HG03108 (cell line): ENCODE measurements around the gene SLC25A21.

Experiments used
- ATAC-seq: cut with Tn5 transposase; IDR thresholded peaks from one replicate; pipeline ENCODE4 v1.9.1; 2021; ENCODE audit warnings: moderate library complexity; ENCODE audit not compliant: unreplicated experiment

The SLC25A21 gene

DNA sequence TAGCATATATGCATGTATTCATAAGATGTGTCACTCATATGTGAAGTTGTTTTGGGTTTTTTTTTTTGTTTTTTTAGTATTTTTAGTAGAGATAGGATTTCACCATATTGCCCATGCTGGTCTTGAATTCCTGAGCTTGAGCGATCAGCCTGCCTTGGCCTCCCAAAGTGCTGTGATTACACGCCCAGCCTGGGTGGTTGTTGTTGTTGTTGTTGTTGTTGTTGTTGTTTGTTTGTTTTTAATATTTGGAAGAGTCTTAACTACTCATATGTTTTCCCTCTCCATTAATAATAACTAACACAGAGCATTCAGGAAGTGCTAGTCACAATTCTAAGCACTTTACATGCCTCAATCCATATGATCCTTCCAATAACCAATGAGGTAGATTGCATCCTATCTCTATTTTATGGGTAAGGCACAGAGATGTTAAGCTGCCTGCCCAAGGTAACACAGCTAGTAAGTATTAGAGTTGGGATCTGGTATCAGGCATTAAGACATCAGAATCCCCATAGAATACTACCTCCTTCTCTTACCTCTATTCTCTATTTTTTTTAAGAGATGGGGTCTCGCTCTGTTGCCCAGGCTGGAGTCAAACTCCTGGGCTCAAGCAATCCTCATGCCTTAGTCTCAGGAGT lies 27.6 kb downstream of the SLC25A21 start:
- ATAC-seq: no peak

DNA sequence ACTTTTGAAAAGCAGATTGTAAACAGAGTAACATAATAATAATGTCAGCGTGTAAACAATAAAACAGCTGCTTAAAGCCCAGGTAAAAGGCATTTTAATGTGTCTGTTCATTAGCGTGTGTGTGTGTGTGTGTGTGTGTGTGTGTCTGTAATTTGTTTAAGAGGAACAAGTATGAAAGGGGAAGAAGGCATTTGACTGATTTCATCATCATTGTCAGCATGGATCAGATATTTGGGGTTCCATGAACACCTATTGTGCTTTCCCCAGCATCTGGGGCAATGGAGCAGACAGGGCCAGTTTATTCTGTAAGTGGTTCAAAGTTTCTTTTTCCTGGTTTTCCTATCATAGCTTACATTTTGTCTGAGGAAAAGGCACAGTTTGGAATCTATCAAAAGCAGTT lies 28.9 kb downstream of the SLC25A21 start:
- ATAC-seq: no peak

DNA sequence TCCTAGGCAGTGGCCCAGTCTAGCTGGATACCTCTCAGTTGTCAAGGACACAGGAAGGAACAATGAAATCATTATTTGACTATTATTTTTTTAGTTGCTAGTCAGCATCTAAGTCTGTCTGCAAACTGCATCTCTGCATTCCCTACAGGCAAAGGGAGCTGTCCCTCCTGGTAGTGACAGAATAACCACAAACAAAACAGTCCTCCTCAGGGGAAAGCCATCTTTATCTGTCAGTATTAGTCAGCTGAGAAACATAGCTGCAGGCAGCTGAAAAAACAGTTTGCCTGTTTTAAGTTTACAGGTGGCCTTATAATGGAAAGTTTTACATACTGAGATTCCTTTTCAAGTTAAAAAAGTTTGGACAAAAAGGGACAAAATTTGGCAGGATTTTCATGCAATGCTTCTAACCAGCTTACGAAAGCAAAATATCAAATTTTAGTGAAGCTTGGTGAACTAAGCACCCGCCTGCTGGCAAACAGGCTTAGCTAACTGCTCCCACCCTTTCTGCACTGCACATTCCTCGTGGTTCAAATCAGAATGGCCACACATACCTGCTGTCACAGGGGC lies 29.5 kb downstream of the SLC25A21 start:
- no peak for ATAC-seq

DNA sequence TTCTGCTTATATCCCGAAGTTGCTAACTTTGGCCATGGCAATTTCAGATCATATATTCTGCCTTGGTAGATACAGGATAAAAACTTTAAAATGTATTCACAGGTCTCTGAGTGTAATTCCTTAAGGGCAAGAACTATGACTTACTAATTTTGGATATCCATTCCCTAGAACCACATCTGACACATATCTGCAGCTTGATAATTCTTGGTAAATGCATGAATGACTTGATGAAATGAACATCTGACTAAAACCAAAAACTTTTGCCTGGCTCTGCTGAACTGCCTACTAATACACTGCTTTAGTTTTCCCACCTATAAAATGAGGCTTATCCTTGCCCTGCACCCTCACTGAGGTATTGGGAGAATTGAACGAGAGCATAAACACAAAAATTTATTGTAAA lies 32.2 kb downstream of the SLC25A21 start:
- ATAC-seq: no peak

DNA sequence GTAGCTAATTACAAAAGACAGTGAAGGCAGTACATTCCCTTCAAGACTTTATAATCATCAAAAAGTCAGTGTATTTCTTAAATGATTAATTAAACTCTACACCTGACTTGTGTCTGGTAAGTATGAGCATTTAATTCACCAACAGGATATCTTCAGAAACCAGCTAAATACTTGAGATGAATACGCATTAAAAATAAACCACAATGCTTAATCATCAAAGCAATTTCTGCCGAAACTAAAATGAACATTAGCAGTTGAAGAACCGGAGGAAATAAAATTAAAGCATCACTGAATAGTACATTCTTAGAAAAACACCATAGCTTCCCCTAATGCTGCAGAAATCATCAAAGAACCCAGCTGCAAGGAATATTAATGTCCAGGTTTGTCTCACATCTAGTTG lies 32.7 kb downstream of the SLC25A21 start:
- no peak for ATAC-seq

DNA sequence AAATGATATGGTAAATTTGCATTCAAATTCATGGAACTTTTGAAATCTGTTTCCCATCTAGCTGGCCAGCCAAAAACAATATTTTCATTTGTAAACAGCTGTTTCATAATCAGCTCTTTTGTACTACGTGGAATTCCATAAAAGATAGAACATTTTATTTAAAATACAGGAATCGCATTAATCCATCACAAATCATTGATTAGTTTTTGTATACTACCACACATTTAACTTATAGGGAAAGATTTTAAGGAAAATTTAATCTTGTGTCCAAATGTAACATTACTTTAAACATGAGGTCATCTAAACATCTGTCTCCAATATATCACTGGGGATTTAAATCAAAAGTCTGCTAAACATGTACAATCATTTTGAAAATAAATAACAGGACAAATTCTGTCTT lies 33.5 kb downstream of the SLC25A21 start:
- ATAC-seq: no peak

DNA sequence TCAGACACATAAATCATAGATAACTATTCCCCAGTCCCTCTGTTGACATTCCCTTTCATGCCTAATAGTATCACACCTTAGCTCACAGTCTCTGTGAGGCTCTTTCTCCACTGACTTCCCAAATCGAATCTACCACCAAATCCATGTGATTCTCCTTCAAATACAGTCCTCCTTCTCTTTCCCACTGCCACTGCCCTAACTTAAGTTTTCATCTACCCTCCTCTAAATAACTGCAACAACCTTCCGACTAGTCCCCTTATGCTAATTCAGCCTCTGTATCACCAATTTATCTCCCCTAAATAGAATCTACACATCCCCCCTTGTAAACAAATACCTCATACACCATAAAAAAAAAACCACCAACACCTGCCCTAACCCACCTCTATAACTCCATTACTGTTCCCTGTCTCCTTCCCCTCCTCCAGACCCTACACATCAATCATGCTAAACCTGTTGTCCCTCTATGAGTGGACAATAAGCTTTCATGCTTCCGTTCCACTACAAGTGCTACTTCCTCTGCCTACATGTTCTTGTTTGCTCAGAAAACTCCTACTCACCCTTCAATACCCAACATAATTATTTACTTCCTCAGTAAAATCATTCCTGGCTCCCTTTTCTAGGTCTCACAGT lies 39.0 kb downstream of the SLC25A21 start:
- ATAC-seq: no peak

DNA sequence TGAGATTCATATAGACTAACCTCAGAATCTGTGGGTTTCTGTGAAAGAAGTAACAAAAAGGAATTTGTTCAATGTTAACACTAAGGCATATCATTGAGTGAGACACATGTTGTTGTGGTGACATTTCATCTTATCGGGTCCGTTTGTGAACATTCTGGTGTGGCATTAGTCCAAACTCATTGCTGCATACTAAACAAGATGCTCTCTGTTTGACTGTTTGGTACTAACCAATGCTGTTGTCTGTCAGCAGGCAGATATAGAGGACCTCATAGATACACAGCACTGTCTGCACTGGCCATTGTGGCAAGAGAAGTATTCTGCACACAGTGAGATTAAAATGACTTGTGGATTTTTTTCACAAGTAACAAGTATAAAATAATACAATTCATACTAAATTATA lies 41.2 kb downstream of the SLC25A21 start:
- ATAC-seq: no peak

DNA sequence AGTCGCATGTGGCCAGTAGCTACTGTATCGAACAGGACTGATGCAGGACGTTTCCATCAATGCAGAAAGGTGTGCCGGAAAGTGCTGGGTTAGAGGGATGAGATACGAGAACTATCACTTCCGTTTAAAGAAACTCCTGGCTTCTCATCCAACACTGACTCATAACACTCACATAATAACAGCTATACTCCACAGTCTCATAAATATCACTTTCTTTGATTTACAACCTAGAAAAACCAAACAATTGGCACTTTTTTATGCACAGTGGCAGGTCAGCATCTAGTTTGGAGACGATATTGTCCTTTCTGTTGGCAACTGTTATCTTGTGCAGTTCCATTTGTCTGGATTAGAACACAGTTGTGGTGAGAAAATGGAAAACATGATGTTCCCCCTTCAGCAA lies 43.4 kb downstream of the SLC25A21 start:
- no peak for ATAC-seq

DNA sequence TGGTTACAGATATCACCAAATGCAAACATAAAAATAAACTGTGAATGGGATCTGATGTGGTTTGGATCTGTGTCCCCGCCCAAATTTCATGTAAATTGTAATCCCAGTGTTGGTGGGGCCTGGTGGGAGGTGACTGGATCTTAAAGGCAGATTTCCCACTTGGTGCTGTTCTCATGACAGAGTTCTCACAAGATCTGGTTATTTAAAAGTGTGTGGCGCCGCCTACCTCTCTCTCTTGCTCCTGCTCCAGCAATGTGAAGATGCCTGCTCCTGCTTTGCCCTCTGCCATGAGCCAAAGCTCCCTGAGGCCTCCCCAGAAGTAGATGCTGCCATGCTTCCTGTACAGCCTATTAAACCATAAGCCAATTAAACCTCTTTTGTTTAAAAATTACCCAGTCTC lies 47.8 kb downstream of the SLC25A21 start:
- ATAC-seq: no peak

DNA sequence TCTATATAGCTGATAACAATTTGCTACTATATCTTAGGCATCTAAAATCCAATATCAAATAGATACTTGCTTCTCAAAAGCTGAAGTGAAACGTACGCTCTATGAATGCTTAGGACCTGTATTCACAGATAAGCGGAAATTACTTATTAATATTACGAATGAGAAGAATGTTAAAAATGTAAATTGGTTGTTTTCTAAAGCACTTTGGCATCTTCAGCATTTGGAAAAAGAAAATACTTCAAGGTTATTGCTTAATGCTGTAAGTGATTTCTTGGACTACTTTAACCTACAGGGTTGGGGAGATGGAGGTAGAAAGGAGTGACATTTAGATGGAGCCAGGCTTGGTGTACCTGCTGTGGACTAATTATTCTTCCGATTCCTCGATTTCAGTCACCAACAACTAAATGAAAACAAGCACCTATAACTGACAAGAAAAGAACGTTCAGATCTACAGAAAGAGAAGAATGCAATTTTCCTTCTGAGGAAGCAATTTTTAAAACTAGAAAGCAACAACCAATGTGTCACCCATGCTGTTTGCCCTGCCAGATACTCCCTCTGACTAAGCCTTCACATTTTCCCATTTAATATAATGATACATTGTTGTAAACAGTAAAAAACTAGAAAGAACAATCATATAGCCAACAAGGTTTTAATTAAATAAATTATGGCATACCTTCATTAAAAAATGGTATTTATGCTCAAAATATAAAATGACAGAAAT lies 49.3 kb downstream of the SLC25A21 start:
- no peak for ATAC-seq

DNA sequence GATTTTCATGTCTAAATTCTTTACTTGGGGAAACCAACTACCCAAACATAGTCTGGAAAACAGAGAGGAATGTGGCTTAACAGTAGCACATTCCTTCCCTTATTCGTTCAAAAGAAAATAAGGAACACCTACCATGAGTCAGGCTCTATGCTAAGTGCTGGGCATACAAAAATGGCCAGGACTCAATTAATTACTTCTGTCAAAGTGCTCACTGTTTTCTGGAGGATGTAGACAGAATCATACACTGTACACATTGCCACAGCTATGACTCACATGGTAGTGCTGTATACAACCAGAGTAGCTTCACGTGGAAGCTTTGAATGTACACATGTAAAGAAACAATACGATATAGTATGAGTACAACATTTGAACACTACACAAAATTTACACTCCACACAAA lies 50.1 kb downstream of the SLC25A21 start:
- ATAC-seq: no peak

DNA sequence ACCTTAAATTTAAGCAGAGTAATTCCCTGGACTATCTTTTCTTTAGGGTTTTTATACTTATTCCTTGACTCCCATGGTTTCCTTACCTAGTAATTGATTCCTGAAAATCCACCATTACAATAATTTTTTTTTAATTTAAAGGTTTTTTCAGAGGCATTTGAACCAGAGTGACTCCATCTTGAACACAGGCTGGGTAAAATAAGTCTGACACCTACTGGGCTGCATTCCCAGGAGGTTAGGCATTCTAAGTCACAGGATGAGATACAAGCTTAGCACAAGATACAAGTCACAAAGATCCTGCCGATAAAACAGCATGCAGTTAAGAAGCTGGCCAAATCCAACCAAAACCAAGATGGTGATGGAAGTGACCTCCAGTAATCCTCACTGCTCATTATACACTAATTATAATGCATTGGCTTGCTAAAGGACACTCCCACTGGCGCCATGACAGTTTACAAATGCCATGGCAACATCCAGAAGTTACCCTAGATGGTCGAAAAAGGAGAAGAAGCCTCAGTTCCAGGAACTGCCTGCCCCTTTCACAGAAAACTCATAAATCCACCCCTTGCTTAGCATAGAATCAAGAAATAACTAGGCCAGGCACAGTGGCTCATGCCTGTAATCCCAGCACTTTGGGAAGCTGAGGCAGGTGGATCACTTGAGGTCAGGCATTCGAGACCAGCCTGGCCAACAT lies 53.6 kb downstream of the SLC25A21 start:
- no peak for ATAC-seq

DNA sequence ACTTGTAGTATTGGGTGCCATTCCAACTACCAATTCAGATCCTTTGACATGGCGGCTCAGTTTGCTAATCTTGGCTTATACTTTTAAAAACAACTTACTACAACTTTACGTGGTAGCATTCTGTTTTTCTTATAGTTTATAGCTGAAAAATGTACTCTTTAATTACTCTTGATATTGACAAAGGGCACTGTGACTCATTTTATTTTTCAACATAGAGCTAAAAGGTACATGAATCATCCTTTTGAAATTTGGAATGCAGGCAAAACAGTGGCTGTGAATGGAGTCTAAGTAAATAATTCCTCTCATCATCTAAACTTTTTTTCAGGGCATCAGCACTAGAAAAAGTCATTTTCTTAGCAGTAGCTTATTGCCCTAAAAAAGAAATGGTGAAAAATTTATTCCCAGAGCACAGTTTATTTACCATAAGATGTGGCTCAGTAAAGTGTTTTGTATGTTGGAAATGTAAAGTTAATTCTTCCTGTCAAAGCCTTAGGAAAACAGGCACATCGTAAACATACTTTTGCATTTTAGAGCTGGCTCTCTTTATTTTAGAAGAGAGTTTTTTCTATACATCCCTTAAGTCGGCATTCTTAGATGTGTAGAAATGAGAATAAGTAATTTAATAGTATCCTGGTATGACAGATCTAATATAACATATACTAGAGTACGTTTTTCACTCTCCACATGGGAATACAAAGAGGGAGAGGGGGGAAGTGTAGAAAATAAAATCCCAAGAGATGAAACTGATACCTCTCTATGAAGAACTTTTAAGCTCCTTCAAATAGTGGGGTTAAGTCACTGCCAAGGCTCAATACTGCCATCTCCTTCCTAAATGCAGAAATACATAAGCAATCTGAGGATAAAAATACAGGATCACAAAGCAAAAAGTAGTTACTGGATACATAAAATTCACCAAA lies 55.2 kb downstream of the SLC25A21 start:
- no peak for ATAC-seq

DNA sequence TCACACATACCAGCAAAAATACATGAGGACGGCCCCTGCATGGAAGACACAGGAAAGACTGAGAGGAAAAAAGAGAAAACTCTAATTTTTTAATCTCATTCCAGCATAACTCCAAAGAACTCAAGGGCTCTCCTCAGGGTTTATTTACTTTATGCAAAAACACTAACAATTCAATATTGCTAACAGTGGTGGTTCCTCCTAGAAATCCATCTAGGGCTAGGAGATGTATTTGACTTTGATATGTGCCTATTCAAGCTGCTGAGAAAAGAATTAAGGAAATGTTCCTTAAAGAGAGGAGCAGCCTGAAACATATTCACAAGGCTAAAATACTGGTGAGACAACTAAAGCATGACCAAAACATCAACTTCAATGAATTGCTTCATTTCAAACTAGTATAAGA lies 57.0 kb downstream of the SLC25A21 start:
- no peak for ATAC-seq

DNA sequence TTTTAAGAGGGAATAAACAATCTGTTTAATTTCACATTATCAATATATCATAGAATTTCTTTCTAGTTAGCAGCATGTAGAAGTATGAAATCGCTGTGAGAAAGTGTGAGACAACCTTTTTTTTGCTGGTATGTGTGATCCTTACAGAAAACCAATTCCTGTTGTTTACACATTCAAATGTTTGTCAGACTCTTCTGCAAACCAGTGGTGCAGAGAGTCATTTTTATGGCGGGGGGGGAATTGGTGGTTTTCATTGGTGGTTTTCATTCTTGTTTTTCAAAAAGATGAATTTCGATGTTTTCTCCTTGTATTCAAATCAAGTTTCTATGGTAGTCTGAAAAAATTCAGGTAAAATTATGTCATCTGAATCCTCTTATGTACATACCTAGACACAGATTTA lies 57.8 kb downstream of the SLC25A21 start:
- no peak for ATAC-seq

DNA sequence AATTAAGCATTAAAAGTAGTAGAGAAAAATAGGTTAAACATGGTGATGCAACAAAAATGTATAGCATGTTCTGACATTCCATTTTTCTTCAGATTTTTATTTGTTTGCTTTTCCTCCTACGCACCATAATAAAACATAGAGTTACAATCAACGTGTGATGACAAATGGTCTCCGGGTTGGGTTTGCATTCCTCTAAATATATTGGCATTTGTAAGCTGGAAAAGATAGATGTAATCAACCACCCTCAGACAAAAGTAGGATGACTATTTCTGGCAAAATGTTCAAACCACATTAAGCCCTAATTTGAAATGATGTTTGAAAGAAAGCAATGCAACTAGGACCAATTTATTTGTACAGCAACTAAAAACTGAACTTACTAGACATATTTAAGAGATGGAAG lies 58.4 kb downstream of the SLC25A21 start:
- no peak for ATAC-seq

DNA sequence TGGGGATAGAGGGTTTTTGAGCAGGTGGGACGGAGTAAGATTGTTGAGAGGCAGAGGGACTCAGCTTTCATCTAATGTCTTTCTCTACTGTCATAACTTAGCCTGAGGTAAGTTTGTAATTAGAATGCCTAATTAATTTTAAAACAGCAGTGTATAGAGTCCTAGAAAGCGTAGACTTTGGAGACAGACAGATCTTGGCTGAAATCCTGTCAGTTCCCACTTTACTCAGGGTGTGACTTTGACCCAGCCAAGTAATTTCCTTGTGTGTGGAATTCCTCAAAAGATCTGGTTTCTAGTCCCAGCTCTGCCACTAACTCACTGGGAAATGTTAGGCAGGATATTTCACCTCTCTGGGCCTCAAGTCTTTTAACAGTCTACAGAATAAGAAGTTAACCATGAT lies 74.3 kb downstream of the SLC25A21 start:
- no peak for ATAC-seq

DNA sequence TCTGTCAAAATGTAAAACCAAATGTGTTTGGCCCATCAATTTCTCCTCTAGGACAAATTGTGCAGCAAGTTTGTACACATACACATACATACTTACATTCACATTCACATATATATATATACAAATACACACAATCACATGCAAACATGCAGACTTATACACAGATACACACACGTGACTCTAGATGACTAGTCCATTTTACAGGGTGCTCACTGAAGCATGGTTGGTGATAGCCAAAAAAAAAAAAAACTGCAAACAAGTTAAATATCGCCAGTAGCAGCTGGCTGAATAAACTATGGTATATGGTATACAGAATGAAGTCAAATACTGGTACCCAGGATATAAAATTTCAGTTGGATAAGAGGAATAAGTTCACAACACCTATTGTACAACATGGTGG lies 77.9 kb downstream of the SLC25A21 start:
- ATAC-seq: no peak

DNA sequence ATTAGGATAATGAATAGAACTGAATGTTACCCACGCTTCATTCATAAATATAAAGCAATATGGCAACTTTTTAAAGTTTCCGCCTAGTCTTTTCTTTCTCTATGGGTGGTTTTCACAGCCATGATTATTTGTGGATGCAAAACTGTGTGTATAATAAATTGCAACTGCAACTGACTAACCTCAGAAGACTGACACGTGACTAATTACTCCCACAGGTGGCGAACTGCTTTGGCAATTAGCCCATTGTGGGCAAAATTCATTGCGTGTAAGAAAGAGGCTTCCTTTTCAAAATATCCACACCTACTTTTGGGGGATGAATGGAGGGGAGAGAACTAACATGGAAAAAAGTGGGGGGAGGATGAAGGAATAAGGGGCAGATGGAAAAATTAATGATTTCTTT lies 79.0 kb downstream of the SLC25A21 start:
- no peak for ATAC-seq

DNA sequence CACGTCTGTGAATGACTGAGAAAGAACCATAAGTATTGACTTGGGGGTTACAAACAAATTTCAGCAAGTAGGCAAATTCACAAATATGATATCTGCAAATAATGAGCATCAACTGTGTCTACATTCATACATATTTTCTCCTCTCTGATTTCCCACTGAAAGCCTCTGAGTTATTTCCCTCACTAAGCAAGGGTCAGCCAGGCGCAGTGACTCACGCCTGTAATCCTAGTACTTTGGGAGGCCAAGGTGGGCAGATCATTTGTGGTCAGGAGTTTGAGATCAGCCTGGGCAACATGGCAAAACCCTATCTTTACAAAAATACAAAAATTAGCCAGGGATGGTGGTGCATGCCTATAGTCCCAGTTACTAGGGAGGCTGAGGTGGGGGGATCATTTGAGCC lies 80.8 kb downstream of the SLC25A21 start:
- ATAC-seq: no peak
